22Rv1 (cell line): ENCODE measurements around the gene H2AZ2.

Experiments
- H3K27ac ChIP-seq: fragments of 450-650 bp; 2 replicates; pipeline ENCODE4 v1.5.1; 2017
- CTCF ChIP-seq: fragments of 450-650 bp; IDR thresholded peaks from 2 replicates; pipeline ENCODE4 v1.5.1; 2017; ENCODE audit warnings: mild to moderate bottlenecking
- ZFX ChIP-seq: fragments of 450-650 bp; IDR thresholded peaks from 2 replicates; pipeline ENCODE4 v1.6.1; 2017; ENCODE audit warnings: antibody characterized with exemption, borderline replicate concordance

The H2AZ2 gene

GRCh38 chr7:44802418-44803025 is 45.4 kb downstream of the H2AZ2 start:
- TF ChIP-seq ZFX (no peak), CTCF (no peak)
- H3K27ac ChIP-seq, result peak overlapping the region; percentile 44

DNA sequence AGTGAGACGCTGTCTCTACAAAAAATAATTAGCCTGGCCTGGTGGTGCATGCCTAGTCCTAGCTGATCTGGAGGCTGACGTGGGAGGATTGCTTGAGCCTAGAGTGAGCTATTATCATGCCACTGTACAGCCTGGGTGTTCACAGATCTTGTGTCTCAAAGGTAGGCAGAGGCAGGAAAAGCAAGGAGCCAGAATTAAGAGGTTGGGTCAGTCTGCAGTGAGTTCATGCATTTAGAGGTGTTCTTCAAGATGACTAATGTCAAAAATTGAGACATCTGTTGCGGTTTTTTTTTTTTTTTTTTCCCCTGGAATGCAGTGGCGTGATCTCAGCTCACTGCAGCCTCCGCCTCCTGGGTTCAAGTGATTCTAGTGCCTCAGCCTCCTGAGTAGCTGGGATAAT is 46.0 kb downstream of the H2AZ2 start:
- H3K27ac ChIP-seq, result peak overlapping the region; percentile 44
- TF ChIP-seq ZFX (no peak), CTCF (no peak)

- H3K27ac ChIP-seq, result peak overlapping the region; percentile 44
Observed at GRCh38 chr7:44799939-44800338, 47.9 kb downstream of the H2AZ2 start.

DNA sequence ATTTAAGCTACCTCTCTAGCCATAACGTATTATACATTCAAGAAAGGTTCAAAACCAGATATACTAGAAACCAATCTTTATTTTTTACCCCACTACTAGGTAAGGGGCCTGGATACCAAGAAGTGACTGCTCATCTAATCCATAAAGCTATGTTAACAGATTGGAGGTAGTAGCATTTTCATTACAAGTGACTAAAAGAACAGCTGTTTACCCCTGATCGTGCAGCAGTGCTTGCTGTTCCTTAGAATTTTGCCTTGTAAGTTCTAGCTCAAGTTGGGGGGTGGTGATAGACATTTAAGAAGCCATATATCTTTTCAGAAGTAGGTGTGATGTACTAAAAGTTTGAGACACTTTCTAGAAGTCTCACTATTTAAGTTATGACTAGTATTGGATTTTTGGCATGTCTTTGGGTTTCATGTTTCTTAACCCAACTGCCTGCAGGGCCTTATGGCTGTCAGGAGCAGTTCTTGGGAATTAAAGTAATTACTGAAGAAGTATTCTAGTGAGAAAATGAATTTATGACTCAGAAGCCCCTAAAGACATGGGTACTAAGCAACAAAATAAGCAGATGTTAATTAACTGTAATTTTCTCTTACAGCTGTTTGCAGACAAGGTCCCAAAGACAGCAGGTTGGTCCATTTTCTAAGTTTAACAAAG is 49.1 kb downstream of the H2AZ2 start:
- peak overlapping the region; percentile 99 for H3K27ac ChIP-seq
- TF ChIP-seq ZFX, result no peak
- no peak for TF ChIP-seq CTCF

More at GRCh38 chr7:44799939-44800338, 47.9 kb downstream of the H2AZ2 start:
- TF ChIP-seq ZFX (no peak), CTCF (no peak)

GRCh38 chr7:44797329-44798258 is 50.3 kb downstream of the H2AZ2 start:
- no peak for TF ChIP-seq ZFX
- TF ChIP-seq CTCF, result peak; percentile 82
- peak overlapping the region; percentile 99 for H3K27ac ChIP-seq

DNA sequence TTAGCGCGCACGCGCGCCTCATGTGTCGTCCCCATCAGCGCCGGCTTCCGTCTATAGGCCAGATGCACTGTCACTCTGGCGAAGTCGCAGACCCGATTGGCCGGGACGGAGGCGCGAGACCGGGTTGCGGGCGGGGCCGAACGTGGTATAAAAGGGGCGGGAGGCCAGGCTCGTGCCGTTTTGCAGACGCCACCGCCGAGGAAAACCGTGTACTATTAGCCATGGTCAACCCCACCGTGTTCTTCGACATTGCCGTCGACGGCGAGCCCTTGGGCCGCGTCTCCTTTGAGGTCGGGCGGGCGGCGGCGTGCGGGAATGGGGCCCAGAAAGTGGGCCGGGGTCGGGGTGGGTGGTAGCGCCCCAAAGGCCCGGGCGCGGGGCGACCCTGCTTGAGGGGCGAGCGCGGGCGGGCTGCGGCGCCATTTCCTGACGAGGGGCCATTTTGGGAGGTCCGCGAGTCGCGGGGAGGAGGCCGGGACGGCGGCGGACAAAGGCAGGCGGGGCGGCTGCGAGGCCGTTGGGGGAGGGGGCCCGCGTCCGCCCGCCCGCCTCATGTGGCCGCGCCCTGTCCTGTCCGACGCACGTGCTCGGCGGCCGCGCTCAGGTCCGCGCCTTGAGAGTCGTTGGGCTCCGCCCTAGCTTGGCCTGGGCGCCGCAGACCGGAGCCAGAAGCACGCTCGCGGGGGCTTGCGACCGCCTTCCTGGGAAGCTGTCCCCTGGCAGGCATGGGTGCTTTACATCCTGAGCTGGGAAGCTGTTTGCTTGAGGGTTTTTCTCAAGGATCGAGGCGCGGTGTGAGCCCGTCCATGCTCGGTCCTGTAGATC is 51.2 kb downstream of the H2AZ2 start, which contains the start of gene PPIA:
PPIA (plus strand) TSS at position 178 of the 825 bp plus-strand sequence; CDS start at position 222, 44 bp downstream.
- TF ChIP-seq CTCF, result no peak
- TF ChIP-seq ZFX, result no peak
- peak within 1 kb of the TSS; percentile 99 for H3K27ac ChIP-seq
